ENCODE data around the gene FIGNL1.

The FIGNL1 gene

GRCh38 chr7:50416527-50417182 lies 33.5 kb downstream of the FIGNL1 start:
- H3K4me3 ChIP-seq (ENCODE audit: low read depth, low read length) = peak overlapping the region; percentile 33
- no peak for TF ChIP-seq CTCF (IDR thresholded peaks at IDR 0.05; ENCODE audit: low read depth, low read length)
- TF ChIP-seq MAX (IDR thresholded peaks at IDR 0.05; ENCODE audit: low read depth, low read length) = peak; percentile 98
- TF ChIP-seq POLR2A (IDR thresholded peaks at IDR 0.05; ENCODE audit: extremely low read depth, insufficient read length) = no peak
- peak; percentile 84 for TF ChIP-seq MYC (IDR thresholded peaks at IDR 0.05; ENCODE audit: low read depth, low read length)
- peak; percentile 85 for DNase-seq (ENCODE audit: low read depth)

DNA sequence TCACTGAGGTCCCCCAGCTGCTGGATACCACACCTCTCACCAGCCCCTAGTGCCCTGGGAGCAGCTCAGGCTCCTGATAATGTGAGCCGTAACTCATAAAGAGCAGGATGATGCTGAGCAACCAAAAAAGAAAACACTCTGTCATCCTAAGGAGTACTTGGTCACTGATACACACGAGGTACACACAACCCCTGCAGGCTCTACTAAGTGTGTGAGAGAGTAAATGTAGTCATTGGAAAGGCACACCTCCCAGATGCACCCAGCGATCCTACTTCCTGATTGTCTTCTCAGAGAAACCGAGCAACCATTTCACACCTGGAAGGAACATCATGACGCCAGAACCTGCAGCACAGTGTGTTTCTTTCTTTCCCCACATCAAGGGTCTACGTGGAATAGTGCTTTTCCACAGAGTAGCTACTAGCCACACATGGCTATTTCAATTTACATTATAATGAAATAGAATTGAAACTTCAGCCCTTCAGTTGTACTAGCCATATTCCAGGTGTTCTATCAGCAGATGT lies 34.2 kb downstream of the FIGNL1 start:
- no peak for DNase-seq (ENCODE audit: low read depth)
- H3K4me3 ChIP-seq (ENCODE audit: low read depth, low read length) = no peak overlapping the region
- no peak for TF ChIP-seq MAX (IDR thresholded peaks at IDR 0.05; ENCODE audit: low read depth, low read length)
- TF ChIP-seq MYC (IDR thresholded peaks at IDR 0.05; ENCODE audit: low read depth, low read length) = no peak
- TF ChIP-seq POLR2A (IDR thresholded peaks at IDR 0.05; ENCODE audit: extremely low read depth, insufficient read length) = no peak

- DNase-seq (ENCODE audit: low read depth) = no peak
- H3K4me3 ChIP-seq (ENCODE audit: low read depth, low read length) = no peak overlapping the region
- TF ChIP-seq MAX (IDR thresholded peaks at IDR 0.05; ENCODE audit: low read depth, low read length) (no peak), POLR2A (IDR thresholded peaks at IDR 0.05; ENCODE audit: extremely low read depth, insufficient read length) (no peak), MYC (IDR thresholded peaks at IDR 0.05; ENCODE audit: low read depth, low read length) (no peak), CTCF (IDR thresholded peaks at IDR 0.05; ENCODE audit: low read depth, low read length) (no peak)
Observed at GRCh38 chr7:50413561-50413960, 36.6 kb downstream of the FIGNL1 start.

DNA sequence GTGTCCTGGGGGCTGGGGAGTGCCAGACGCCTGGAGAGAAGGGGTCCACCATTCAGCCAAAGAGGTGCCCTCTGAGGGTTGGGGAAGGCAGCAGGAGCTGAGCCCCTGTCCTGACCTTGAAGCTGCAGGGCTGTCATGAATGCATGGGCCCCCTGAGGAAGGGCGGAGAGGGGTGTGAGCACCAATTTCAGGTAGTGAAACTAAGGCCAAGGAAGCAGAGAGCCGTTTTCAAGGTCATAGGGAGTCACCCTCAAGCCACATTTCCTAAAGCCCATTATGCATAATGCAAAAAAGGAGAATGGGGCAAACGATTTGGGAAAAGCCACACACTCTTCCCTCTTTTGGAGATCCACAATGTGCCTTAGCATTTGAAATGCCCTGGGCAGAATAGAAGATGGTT lies 37.2 kb downstream of the FIGNL1 start:
- TF ChIP-seq POLR2A (IDR thresholded peaks at IDR 0.05; ENCODE audit: extremely low read depth, insufficient read length) (no peak), MYC (IDR thresholded peaks at IDR 0.05; ENCODE audit: low read depth, low read length) (no peak), MAX (IDR thresholded peaks at IDR 0.05; ENCODE audit: low read depth, low read length) (no peak), CTCF (IDR thresholded peaks at IDR 0.05; ENCODE audit: low read depth, low read length) (no peak)
- no peak overlapping the region for H3K4me3 ChIP-seq (ENCODE audit: low read depth, low read length)

GRCh38 chr7:50411332-50411731 lies 38.8 kb downstream of the FIGNL1 start:
- no peak for DNase-seq (ENCODE audit: low read depth)
- no peak overlapping the region for H3K4me3 ChIP-seq (ENCODE audit: low read depth, low read length)
- TF ChIP-seq CTCF (IDR thresholded peaks at IDR 0.05; ENCODE audit: low read depth, low read length) (no peak), MYC (IDR thresholded peaks at IDR 0.05; ENCODE audit: low read depth, low read length) (no peak), MAX (IDR thresholded peaks at IDR 0.05; ENCODE audit: low read depth, low read length) (no peak), POLR2A (IDR thresholded peaks at IDR 0.05; ENCODE audit: extremely low read depth, insufficient read length) (no peak)

More for the DNA sequence above, 37.2 kb downstream of the FIGNL1 start:
- peak; percentile 71 for DNase-seq (ENCODE audit: low read depth)
